Ureter (tissue), 1 donor: ENCODE measurements around the gene ZNF71. TPM values are rescaled to one million over a fixed set of nuclear protein-coding genes. Genes with fewer than 3 reads are reported as not detected.

ENCODE experiments used
- total RNA-seq: library from RNA; stranded (reverse); gene quantifications from one replicate; pipeline ENCODE4 v1.2.4, GENCODE V29; 2023
- donor health status: DM: yes; HTN: yes; CAD: no.

Gene ZNF71
- total RNA-seq, 1 donor from 2014 or later: 7.4 TPM

Other genes with a start within 250 kb of the ZNF71 start
- gene ZNF582, start 201.8 kb upstream of the ZNF71 start, total RNA-seq: 5.6 TPM
- 9.7 TPM for gene ZNF583, start 191.0 kb upstream of the ZNF71 start, total RNA-seq
- gene ZNF667, start 118.0 kb upstream of the ZNF71 start, total RNA-seq: 12.5 TPM
- gene ZNF471, start 87.4 kb upstream of the ZNF71 start, total RNA-seq: 10.6 TPM
- 10.7 TPM for gene ZFP28, start 56.4 kb upstream of the ZNF71 start, total RNA-seq
- gene ZNF470, start 27.8 kb upstream of the ZNF71 start, total RNA-seq: 5.8 TPM
- not detected for gene SMIM17, start 47.9 kb downstream of the ZNF71 start, total RNA-seq
- 3.9 TPM for gene ZNF835, start 76.5 kb downstream of the ZNF71 start, total RNA-seq
- gene PEG3, start 245.4 kb downstream of the ZNF71 start, total RNA-seq: 13.7 TPM
- gene ZIM2, start 245.4 kb downstream of the ZNF71 start, total RNA-seq: 0.21 TPM